ENCODE measurements around the gene ZFP30.

ZFP30 gene

GRCh38 chr19:37564624-37565369 lies 90.5 kb downstream of the ZFP30 start:
- no peak for DNase-seq (ENCODE audit: low read depth)
- no peak overlapping the region for H3K4me3 ChIP-seq (ENCODE audit: low read depth, low read length)
- TF ChIP-seq, protein P1, sequence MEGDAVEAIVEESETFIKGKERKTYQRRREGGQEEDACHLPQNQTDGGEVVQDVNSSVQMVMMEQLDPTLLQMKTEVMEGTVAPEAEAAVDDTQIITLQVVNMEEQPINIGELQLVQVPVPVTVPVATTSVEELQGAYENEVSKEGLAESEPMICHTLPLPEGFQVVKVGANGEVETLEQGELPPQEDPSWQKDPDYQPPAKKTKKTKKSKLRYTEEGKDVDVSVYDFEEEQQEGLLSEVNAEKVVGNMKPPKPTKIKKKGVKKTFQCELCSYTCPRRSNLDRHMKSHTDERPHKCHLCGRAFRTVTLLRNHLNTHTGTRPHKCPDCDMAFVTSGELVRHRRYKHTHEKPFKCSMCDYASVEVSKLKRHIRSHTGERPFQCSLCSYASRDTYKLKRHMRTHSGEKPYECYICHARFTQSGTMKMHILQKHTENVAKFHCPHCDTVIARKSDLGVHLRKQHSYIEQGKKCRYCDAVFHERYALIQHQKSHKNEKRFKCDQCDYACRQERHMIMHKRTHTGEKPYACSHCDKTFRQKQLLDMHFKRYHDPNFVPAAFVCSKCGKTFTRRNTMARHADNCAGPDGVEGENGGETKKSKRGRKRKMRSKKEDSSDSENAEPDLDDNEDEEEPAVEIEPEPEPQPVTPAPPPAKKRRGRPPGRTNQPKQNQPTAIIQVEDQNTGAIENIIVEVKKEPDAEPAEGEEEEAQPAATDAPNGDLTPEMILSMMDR (conservative IDR thresholded peaks at IDR 0.05; ENCODE audit: low read depth, low read length): no peak
